Hematopoietic multipotent progenitor cell (in vitro differentiated cells): ENCODE results near the gene GNAI3. TPM values are rescaled to one million over a fixed set of nuclear protein-coding genes. Genes with fewer than 3 reads are reported as not detected.

Experiments
- DNase-seq, 3 donors: peaks; one replicate each; pipeline ENCODE4 v3.0.0-alpha.2; 2011 to 2015; ENCODE audit warnings: low read depth in 2 of 3, low spot score in 2 of 3
- total RNA-seq: library from RNA; depleted of rRNA; stranded (reverse); fragments of >200 nt; gene quantifications from one replicate; pipeline ENCODE4 v1.2.3, GENCODE V29; 2012

Gene GNAI3
- total RNA-seq, 1 donor, result 7.3 TPM

- no peak for DNase-seq
These were observed 40.8 kb downstream of the GNAI3 start for GRCh38 chr1:109589177-109589576.

GRCh38 chr1:109589679-109590078, 41.3 kb downstream of the GNAI3 start:
- no peak for DNase-seq

GRCh38 chr1:109592916-109593315, 44.5 kb downstream of the GNAI3 start:
- no peak for DNase-seq

DNA sequence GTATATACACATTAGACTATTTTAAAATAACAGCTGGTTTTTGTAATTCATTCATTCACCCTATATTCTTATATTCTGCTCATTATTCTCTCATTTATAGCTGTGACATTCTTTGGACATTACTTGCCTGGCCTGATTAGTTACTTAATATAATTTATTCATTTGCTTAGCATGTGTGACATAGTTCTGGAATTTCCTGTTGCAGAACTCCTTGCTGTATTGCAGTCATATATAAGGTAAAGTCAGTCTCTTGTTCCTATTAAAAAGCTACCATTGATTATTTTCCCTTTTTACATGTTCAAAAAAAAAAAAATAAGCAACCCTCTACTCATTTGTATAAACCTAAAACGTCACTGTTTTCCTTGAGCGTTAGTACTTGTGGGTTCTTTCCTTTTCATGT, 47.1 kb downstream of the GNAI3 start:
- DNase-seq, result no peak

DNA sequence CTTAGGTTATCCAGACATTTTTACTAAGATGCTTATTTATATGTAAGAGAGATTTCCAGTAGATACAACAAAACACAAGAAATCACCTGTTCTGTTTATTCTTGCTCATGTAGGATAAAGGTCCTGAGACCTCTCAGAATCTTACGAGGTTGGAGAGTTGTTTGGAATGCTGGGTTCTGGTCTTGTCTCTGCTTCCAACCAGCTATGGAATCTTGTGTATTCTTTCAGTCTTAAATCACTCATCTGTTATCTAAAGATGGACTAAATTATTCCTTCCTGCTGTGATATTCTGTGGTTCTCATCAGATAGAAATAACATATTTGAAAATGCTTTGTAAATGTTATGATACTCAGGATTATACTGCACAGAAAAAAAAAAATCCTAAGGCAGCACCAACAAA, 49.7 kb downstream of the GNAI3 start:
- no peak for DNase-seq

DNA sequence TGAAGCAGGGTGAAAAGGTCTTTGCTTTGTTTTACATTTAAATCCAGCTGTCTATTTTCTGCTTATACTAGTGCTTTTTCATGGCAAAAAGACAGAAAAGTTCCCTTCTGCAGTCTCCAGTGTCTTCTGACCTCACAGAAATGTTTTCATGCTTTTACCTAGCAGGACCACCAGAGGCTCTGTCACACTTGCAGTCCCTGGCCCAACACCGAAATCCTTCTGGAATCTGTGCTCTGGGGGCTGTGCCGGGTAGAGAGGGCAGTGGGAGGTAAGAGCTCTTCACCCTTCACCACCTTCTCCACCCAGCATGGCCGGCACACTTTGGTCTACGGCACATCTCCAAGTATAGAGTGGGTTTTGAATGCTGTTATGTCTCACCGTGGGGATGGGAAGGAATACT, 50.2 kb downstream of the GNAI3 start:
- no peak for DNase-seq

GRCh38 chr1:109603229-109603628, 54.8 kb downstream of the GNAI3 start:
- DNase-seq, result no peak

GRCh38 chr1:109605381-109605780, 57.0 kb downstream of the GNAI3 start:
- no peak for DNase-seq

DNA sequence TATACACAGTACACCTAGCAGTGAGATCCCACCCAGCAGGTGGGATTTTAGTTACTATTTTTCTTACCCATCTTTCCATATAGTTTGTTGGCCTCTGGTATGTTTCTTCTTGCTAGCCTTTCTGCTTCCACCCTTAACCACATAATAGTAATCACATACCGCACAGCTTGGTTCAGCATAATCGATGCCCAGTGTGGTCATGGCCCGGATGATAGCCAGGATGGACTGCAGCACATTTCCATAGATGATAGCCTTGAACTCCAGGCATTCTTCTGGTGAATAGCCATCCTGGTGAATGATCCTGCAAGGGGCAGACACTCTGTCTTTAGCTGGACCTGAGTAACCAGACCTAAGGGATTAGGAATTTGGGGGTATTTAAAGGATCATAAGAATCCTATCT, 61.5 kb downstream of the GNAI3 start:
- no peak for DNase-seq

- no peak for DNase-seq
These were observed 62.3 kb downstream of the GNAI3 start for GRCh38 chr1:109610609-109611307.

- no peak for DNase-seq
These were observed 63.0 kb downstream of the GNAI3 start for GRCh38 chr1:109611308-109611990.

DNA sequence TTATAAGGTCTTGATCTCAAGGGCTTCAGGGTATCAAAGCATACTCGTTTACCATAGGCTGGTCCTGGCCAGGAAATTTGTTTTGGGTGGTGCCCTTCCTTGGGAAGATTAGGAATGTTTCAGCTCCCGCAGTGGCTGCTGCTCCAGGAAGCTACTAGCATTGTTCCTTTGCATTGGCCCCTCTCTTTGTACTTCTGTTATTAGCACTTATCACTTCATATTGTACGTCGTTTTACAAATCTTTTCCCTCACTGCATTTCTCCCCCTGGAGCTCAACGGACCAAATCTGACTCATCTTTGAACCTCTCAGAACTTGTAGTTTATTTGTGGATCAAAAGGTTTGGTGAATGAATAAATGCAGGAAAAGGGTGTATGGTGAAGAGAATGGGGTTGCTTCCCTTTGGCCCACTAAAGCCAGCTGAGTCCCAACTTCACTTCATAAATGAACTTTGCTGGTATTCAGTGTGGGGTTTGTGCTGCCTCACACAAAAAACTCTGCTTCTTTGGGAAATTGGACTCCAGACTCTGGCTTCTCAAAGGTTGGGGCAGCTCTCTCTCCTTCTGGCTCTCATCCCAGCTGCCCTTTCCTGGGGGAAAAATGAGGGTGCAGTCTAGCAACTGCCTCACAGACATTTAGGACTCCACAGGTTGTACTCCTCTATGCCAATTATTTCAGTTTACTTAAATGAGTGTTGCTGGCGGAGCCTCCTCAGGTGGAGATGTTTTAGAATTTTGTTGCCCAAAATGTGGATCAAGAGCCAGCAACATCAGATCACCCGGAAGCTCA, 65.1 kb downstream of the GNAI3 start:
- no peak for DNase-seq

DNA sequence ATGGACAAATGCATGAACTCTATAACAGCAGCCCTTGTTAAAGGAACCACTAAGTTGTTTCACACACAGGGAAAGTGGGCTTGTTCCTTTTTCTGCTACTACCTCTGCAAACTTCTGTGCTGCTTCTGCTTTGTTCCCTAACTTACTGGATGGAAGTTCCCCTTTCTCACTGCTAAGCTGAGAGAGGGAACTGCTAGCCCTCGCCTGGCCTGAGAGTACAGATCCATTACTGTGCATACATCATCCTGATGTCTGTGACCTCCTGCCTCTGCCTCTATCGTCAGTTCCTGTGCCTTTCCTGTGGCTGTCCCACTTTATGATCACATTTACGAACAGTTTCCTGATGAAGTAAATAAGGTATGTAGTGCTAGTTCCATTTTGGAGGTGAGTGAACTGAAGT, 67.5 kb downstream of the GNAI3 start:
- DNase-seq, result peak in 2 of 3 donors; percentile 79 to 91

DNA sequence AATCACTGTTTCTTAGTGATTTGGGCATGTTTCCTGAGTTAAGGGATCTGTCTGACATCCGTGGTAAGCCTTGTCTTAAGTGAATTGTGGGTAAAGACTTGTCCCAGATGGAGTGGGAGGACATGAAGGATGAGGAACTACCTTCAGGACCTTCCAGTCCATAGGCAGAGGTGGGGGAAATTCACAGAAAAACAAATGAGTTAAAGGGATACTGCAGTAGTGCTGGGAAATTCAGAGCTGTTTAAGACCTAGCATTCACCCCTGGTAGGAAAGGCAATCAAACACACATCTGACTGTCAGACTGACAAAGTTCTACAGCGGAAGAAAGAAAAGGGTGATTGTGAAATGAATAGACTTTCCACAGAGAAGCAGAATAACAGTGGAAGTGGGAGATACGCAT, 68.0 kb downstream of the GNAI3 start:
- no peak for DNase-seq

- no peak for DNase-seq
These were observed 68.9 kb downstream of the GNAI3 start for GRCh38 chr1:109617291-109617801.

- DNase-seq, result no peak
These were observed 70.5 kb downstream of the GNAI3 start for GRCh38 chr1:109618661-109619575.

DNA sequence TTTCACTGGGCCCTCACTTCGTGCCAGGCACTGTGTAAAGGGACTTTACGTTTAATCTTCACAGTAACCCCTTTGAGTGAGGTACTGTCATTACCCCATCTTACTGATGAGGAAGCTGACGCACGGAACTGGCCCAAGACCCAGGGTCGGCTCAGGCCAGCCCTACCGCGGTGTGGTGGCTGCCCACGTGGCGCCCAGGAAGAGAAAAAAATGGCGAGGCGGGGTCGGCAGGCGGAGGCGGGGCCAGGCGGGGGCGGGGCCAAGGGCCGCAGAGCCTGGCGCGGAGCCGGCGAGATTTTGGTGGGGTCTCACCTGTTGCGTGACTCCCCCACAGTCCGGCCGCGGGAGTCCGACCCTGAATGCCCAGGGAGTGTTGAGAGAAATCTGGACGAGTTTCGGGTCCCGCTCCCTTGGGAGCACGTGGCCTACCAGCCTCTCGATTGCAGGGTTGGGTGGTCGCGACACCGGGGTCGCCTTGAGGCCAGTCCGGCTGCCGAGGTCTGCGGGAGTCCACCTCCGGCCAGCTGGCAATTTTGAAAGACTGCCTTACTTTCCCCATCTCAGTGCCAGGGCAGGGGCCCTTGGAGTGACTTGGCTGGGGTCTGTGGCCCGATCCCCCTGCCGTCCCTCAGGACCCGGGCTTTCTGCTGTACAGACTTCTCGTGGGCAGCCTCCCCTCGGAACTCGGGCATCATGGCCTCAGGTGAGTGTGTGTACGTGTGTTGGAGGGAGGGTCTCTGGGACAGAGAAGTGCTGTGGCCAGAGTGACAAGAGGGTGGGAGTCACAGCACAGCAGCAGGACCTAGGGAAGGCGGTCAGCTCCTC, 71.4 kb downstream of the GNAI3 start, which contains the start of the genes AMPD2 and GNAT2:
AMPD2 (plus strand) TSS at position 262 of the 825 bp plus-strand sequence. CDS start 1,339 bp downstream, outside the sequence.
GNAT2 (minus strand) TSS at position 41 of the 825 bp plus-strand sequence. CDS start 6,746 bp downstream, outside the sequence.
- DNase-seq, result peak; percentile 50 to 84 (median 82)

GRCh38 chr1:109620401-109620791, 72.0 kb downstream of the GNAI3 start:
- no peak for DNase-seq

DNA sequence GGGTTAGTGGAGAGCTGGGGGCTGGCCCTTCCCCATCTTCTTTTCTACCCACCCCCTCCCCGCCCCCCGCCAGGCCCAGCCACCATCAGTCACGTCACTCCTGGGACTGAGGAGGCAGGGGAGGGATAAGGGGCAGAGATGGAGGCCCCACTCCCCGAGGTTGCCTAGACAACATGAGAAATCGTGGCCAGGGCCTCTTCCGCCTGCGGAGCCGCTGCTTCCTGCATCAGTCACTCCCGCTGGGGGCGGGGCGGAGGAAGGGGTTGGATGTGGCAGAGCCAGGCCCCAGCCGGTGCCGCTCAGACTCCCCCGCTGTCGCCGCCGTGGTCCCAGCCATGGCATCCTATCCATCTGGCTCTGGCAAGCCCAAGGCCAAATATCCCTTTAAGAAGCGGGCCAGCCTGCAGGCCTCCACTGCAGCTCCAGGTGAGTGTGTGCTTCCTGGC, 72.4 kb downstream of the GNAI3 start:
- peak; percentile 79 to 99 (median 98) for DNase-seq
